GM12892 (cell line): Measurements from ENCODE around the gene EID3.

ENCODE experiments used
- POLR2A ChIP-seq: IDR thresholded peaks from 2 replicates; pipeline ENCODE4 v1.6.1; 2011; ENCODE audit warnings: low read depth, low read length, control low read depth
- POLR2AphosphoS5 ChIP-seq: IDR thresholded peaks from 2 replicates; pipeline ENCODE4 v1.6.1; 2011; ENCODE audit warnings: low read depth, low read length, control low read depth

DNA sequence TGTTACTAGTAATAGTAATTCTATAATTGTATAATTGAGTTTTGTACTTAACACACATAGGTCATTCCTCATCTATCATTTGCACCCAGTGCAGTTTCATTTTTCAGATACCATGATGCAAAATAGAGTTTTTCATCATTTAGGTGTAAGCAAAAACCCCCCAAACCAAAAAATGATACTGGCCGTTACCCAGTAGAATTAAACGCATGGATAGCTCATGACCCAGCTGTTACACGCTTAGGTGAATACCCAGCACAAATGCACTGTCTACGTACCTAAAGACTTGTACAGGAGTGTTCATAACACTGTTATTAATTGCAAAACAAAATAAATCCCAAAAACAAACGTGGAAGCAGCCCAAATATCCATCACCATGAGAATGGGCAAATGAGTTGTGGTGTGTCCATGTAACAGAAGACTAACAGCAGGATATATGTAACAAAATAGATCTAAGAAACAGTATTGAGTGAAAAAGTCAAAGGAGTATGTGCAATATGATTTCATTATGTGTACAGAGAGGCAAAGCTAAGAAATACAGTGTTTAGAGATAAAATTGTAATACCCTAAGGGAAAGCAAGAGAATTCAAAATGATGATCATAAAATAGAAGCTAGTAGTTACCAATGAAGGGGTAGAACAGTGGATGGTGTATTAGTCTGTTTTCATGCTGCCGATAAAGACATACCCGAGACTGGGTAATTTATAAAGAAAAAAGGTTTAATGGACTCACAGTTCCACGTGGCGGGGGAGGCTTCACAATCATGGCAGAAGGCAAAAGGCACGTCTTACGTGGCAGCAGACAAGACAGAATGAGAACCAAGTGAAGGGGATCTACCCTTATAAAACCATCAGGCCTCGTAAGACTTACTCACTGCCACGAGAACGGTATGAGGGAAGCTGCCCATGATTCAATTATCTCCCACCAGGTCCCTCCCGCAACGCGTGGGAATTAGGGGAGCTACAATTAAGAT lies 49.8 kb downstream of the EID3 start:
- no peak for TF ChIP-seq POLR2AphosphoS5
- TF ChIP-seq POLR2A = no peak
